ENCODE measurements around the gene KRTAP10-12. TPM values are rescaled to one million over a fixed set of nuclear protein-coding genes. Genes with fewer than 3 reads are reported as not detected.

Gene KRTAP10-12
- polyA plus RNA-seq, 1 experiment, result not detected

- CTCF ChIA-PET, result no interaction called here
- TF ChIP-seq CTCF (IDR thresholded peaks at IDR 0.05; ENCODE audit: low read depth, low read length), result no peak
Measured at GRCh38 chr21:44664691-44665090, 32.3 kb upstream of the KRTAP10-12 start.

GRCh38 chr21:44666401-44667320, 30.3 kb upstream of the KRTAP10-12 start, which contains the start of gene KRTAP12-2:
TSS of gene KRTAP12-2 (minus strand) at chr21:44666927. CDS start at chr21:44666886, 41 bp downstream.
- H3K27me3 ChIP-seq (ENCODE audit: control insufficient read depth, insufficient read depth, low read length), result peaks cover 2% of the 10 kb centered on the region
- DNase-seq (ENCODE audit: low read depth, low spot score), result no peak
- no peak for TF ChIP-seq CTCF (IDR thresholded peaks at IDR 0.05; ENCODE audit: low read depth, low read length)
- no peaks in the 10 kb centered on the region; the same call in 1 of the 2 replicates for H3K9me3 ChIP-seq (ENCODE audit: control insufficient read depth, insufficient read depth, low read length)
- H3K27ac ChIP-seq (ENCODE audit: low read depth, low read length), result no peak within 1 kb of the TSS
- H3K4me3 ChIP-seq (ENCODE audit: low read depth, low read length), result no peak within 1 kb of the TSS
- ChIA-PET CTCF (no interaction called here), POLR2A (no interaction called here)

More at GRCh38 chr21:44664691-44665090, 32.3 kb upstream of the KRTAP10-12 start:
- DNase-seq (ENCODE audit: low read depth, low spot score), result no peak
- no peak overlapping the region for H3K27ac ChIP-seq (ENCODE audit: low read depth, low read length)
- H3K9me3 ChIP-seq (ENCODE audit: control insufficient read depth, insufficient read depth, low read length), result no peaks in the 10 kb centered on the region; the same call in 1 of the 2 replicates
- POLR2A ChIA-PET, result no interaction called here
- H3K4me3 ChIP-seq (ENCODE audit: low read depth, low read length), result no peak overlapping the region
- H3K27me3 ChIP-seq (ENCODE audit: control insufficient read depth, insufficient read depth, low read length), result no peaks in the 10 kb centered on the region

- no peak for DNase-seq (ENCODE audit: low read depth, low spot score)
- Histone ChIP-seq H3K4me3 (ENCODE audit: low read depth, low read length) (no peak overlapping the region), H3K27me3 (ENCODE audit: control insufficient read depth, insufficient read depth, low read length) (peaks cover 2% of the 10 kb centered on the region), H3K27ac (ENCODE audit: low read depth, low read length) (no peak overlapping the region), H3K9me3 (ENCODE audit: control insufficient read depth, insufficient read depth, low read length) (no peaks in the 10 kb centered on the region; the same call in 1 of the 2 replicates)
- no peak for TF ChIP-seq CTCF (IDR thresholded peaks at IDR 0.05; ENCODE audit: low read depth, low read length)
- ChIA-PET CTCF (interaction anchor here (0.6 kb wide), 1 partner anchor 16 kb away, joined by 4 read pairs; no protein-coding TSS in a partner anchor), POLR2A (no interaction called here)
Measured at GRCh38 chr21:44667612-44668011, 29.4 kb upstream of the KRTAP10-12 start.

- H3K27me3 ChIP-seq (ENCODE audit: control insufficient read depth, insufficient read depth, low read length), result peaks cover 5% of the 10 kb centered on the region
- no peak overlapping the region for H3K4me3 ChIP-seq (ENCODE audit: low read depth, low read length)
- no peak overlapping the region for H3K27ac ChIP-seq (ENCODE audit: low read depth, low read length)
- ChIA-PET CTCF (no interaction called here), POLR2A (no interaction called here)
- H3K9me3 ChIP-seq (ENCODE audit: control insufficient read depth, insufficient read depth, low read length), result no peaks in the 10 kb centered on the region; the same call in 1 of the 2 replicates
- TF ChIP-seq CTCF (IDR thresholded peaks at IDR 0.05; ENCODE audit: low read depth, low read length), result no peak
- no peak for DNase-seq (ENCODE audit: low read depth, low spot score)
Measured at GRCh38 chr21:44670642-44671432, 26.1 kb upstream of the KRTAP10-12 start.

Data from AG04450 (cell line).